ENCODE data around the gene ARF3.

Gene ARF3

DNA sequence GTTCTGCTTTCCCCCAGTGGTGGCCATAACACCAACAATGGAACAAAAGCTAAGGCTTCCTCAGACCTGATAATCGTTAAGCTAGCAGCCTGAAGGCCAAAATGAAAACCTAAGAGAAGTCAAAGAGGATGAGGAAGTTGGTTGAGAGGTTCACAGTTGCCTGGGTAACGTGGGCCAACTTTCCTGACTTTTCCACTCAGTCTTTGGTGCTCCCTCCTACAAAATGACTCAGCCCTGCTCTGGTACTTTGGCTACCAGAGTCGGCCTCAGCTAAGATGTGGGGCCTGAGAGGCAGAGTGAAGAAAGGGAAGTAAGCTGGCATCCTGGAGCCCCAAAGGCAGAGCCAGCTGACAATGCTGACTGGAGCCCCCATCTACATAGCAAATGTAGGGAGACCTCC lies 17.1 kb downstream of the ARF3 start:
- peak; percentile 31 for DNase-seq (ENCODE audit: low read depth)
- TF ChIP-seq, protein P1, sequence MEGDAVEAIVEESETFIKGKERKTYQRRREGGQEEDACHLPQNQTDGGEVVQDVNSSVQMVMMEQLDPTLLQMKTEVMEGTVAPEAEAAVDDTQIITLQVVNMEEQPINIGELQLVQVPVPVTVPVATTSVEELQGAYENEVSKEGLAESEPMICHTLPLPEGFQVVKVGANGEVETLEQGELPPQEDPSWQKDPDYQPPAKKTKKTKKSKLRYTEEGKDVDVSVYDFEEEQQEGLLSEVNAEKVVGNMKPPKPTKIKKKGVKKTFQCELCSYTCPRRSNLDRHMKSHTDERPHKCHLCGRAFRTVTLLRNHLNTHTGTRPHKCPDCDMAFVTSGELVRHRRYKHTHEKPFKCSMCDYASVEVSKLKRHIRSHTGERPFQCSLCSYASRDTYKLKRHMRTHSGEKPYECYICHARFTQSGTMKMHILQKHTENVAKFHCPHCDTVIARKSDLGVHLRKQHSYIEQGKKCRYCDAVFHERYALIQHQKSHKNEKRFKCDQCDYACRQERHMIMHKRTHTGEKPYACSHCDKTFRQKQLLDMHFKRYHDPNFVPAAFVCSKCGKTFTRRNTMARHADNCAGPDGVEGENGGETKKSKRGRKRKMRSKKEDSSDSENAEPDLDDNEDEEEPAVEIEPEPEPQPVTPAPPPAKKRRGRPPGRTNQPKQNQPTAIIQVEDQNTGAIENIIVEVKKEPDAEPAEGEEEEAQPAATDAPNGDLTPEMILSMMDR (conservative IDR thresholded peaks at IDR 0.05; ENCODE audit: control insufficient read depth, insufficient read depth, low read depth, low read length), result no peak
- H3K4me3 ChIP-seq (ENCODE audit: control insufficient read depth, low read depth, low read length), result no peak overlapping the region

DNA sequence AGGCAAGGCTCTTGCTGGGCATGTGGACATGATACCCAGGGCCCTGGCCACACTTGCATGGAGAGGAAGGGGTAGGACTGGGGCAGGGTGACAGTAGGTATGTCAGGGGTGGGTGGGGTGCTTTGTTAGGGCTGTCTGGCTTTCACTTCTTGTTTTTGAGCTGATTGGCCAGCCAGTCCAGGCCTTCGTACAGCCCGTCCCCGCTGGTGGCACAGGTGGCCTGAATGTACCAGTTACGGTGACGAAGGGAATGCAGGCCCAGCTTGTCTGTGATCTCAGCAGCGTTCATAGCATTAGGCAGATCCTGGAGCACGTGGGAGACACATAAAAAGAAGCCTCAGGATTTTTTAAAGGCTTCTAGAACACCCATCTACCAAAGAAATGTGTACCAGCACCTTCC lies 18.5 kb downstream of the ARF3 start:
- H3K4me3 ChIP-seq (ENCODE audit: control insufficient read depth, low read depth, low read length), result no peak overlapping the region
- TF ChIP-seq, protein P1 (conservative IDR thresholded peaks at IDR 0.05; ENCODE audit: control insufficient read depth, insufficient read depth, low read depth, low read length), result no peak
- no peak for DNase-seq (ENCODE audit: low read depth)

DNA sequence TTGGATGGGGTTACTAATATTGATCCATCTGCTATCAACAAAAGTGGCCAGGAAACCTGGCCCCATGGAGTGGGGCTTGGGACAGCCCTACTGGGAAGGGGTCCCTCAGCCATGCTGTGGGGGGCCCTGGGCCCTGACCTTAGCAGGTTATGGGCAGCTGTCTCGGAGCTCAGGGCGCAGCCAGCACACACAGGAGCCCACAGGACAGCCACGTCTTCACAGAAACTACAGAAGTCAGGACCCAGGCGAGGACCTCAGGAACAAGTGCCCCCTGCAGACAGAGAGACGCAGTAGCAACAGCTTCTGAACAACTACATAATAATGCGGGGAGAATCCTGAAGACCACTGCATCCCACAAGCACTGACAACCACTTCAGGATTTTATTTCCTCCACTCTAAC lies 20.1 kb downstream of the ARF3 start:
- DNase-seq (ENCODE audit: low read depth), result no peak
- no peak overlapping the region for H3K4me3 ChIP-seq (ENCODE audit: control insufficient read depth, low read depth, low read length)
- TF ChIP-seq, protein P1 (conservative IDR thresholded peaks at IDR 0.05; ENCODE audit: control insufficient read depth, insufficient read depth, low read depth, low read length), result no peak

DNA sequence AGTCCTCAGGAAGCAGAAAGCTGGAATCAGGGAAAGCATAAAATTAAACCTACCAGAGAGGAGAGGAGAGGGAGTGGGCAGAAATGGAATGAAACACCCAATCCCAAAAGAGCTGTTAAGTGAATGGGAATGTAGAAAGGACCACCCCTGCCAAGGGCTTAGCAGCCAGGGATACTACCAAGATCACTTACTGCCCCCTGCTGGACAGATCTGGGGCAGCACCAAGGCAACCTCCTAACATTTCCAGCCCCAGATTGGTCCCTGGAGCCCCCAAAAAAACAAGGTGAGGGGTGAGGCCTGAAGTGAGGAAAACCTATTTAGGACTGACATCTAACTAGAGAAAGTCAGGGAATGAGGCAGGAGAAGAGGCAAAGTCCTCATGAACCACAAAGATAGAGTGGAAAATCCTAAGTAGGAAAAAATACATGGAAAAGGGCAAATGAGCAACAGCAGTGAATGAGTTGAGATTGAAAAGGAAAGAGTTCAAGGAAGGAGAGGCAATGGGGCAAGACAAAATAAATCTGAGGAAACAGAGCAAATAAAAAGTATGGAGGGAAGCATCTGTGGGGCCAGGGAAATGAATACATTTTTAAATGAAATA lies 20.8 kb downstream of the ARF3 start:
- TF ChIP-seq, protein P1 (conservative IDR thresholded peaks at IDR 0.05; ENCODE audit: control insufficient read depth, insufficient read depth, low read depth, low read length), result peak; percentile 94
- H3K4me3 ChIP-seq (ENCODE audit: control insufficient read depth, low read depth, low read length), result no peak overlapping the region
- peak; percentile 74 for DNase-seq (ENCODE audit: low read depth)

DNA sequence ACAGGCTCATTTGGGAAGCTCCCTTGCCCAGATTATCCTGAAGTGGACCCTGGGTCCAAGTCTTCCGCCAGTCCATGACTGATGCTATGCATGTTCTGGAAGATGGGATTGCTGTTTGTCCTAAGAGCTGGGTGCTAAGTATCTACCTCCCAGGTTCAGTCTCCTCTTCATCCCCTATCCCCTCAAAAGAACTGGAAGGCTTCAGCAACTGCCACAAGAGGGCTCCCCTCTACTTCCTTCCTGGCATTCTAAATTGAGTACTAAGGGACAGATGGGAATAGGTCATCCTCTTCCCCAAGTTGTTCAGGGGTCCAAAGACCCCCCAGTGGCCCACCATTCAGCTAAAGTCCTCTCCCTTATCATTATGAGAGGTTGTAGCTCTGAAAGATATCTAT lies 23.0 kb downstream of the ARF3 start:
- TF ChIP-seq, protein P1 (conservative IDR thresholded peaks at IDR 0.05; ENCODE audit: control insufficient read depth, insufficient read depth, low read depth, low read length), result peak; percentile 21
- H3K4me3 ChIP-seq (ENCODE audit: control insufficient read depth, low read depth, low read length), result no peak overlapping the region
- DNase-seq (ENCODE audit: low read depth), result no peak

DNA sequence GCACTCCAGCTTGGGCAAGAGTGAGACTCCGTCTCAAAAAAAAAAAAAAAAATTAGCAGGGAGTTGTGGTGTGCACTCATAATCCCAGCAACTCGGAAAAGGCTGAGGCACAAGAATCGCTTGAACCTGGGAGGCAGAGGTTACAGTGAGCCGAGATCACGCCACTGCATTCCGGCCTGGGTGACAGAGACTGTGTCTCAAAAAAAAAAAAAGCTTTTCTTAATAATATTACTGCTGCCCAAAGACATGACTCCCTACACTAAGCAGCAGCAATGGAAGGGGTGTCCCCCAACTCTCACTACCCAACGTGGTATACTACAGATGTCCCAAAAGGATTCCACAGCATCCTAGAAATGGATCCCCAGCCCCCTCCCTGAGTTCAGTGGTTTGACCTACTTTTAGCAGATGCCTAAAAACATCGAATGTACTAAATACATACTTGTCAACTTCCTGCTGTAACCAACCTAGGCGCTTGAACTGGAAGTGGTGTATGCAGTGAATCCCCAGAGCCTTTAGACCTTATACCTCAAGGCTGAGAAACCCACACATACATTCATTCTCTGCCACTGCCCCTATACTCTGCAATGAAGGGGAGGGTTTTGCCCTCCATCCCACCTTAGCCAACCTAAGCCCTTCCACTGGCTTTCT lies 23.5 kb downstream of the ARF3 start:
- no peak overlapping the region for H3K4me3 ChIP-seq (ENCODE audit: control insufficient read depth, low read depth, low read length)
- TF ChIP-seq, protein P1 (conservative IDR thresholded peaks at IDR 0.05; ENCODE audit: control insufficient read depth, insufficient read depth, low read depth, low read length), result no peak
- DNase-seq (ENCODE audit: low read depth), result no peak
